Tibial nerve (tissue), 4 donors: ENCODE measurements around the gene UCHL5. TPM values are rescaled to one million over a fixed set of nuclear protein-coding genes. Genes with fewer than 3 reads are reported as not detected.

Source experiments
- DNase-seq, 2 donors: peaks; one replicate each; pipeline ENCODE4 v3.0.0-alpha.2; 2019; ENCODE audit warnings: low spot score in 2 of 2
- H3K27ac ChIP-seq, 4 donors: fragments of 200-600 bp; sonication (generic) in 3 of 4; one replicate each; pipeline ENCODE4 v1.5.1; 2017 to 2019; ENCODE audit warnings: mild to moderate bottlenecking in 1 of 4
- H3K27me3 ChIP-seq, 2 donors: fragments of 200-600 bp; sonication (generic) in 1 of 2; one replicate each; pipeline versions ENCODE4 v1.5.1 to v1.6.0; 2017 to 2019
- H3K36me3 ChIP-seq, 3 donors: fragments of 200-600 bp; sonication (generic); one replicate each; pipeline ENCODE4 v1.5.1; 2018 to 2019
- H3K4me1 ChIP-seq, 4 donors: fragments of 200-600 bp; sonication (generic) in 3 of 4; one replicate each; pipeline ENCODE4 v1.5.1; 2017 to 2019
- H3K4me3 ChIP-seq, 4 donors: fragments of 200-600 bp; sonication (generic) in 3 of 4; one replicate each; pipeline ENCODE4 v1.5.1; 2017 to 2019; ENCODE audit warnings: mild to moderate bottlenecking in 1 of 4, moderate library complexity in 1 of 4
- H3K9me3 ChIP-seq, 4 donors: fragments of 200-600 bp; sonication (generic) in 3 of 4; one replicate each; pipeline ENCODE4 v1.5.1; 2017 to 2019
- EP300 ChIP-seq, 2 donors: sonication (generic); formaldehyde crosslinking; IDR thresholded peaks; one replicate each; pipeline ENCODE4 v1.6.1; 2017; ENCODE audit warnings: antibody characterized with exemption in 2 of 2, mild to moderate bottlenecking in 1 of 2
- POLR2A ChIP-seq, 2 donors: fragments of 450-650 bp; IDR thresholded peaks; one replicate each; pipeline ENCODE4 v1.6.1; 2017; ENCODE audit warnings: antibody characterized with exemption in 2 of 2, mild to moderate bottlenecking in 2 of 2, moderate library complexity in 2 of 2
- WGBS, 2 donors: methylation state at CpG; one replicate each; pipeline ENCODE4 v1.1.5; 2018; 5-methylcytosine and 5-hydroxymethylcytosine counted together
- total RNA-seq, 4 donors: library from RNA; depleted of rRNA; stranded (reverse); fragments of >200 nt; gene quantifications; one replicate each; pipeline ENCODE4 v1.1.0, GENCODE V29; 2016
- TF ChIP-seq, protein P1 (sequence below), 5 experiments: fragments of 200-600 bp in 3 of 5; fragments of 450-650 bp in 2 of 5; sonication (generic) in 3 of 5; IDR thresholded peaks; one replicate each; pipeline ENCODE4 v1.5.1; 2016 to 2019; ENCODE audit warnings: antibody characterized with exemption in 5 of 5, mild to moderate bottlenecking in 3 of 5, moderate library complexity in 2 of 5

UCHL5 gene
- total RNA-seq, 4 donors from 2014 or later = 22.2 to 50.0 (median 29.0) TPM

DNA sequence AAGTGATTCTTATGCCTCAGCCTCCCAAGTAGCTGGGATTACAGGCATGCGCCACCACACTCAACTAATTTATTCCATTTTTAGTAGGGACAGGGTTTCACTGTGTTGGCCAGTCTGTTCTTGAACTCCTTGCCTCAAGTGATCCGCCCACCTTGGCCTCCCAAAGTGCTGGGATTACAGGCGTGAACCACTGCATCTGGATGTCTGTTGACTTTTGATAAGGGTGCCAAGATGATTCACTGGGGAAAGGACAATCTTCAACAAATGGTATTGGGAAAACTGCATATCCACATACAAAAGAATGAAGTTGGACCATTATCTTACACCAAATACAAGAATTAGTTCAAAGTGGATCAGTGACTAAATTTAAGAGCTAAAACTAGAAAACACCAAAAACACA, 20.0 kb upstream of the UCHL5 start:
- no peak for DNase-seq
- 92 to 95% methylated on average over 3 of the region's 3 CpGs for WGBS, 2 donors
- no peaks in the 10 kb centered on the region for H3K9me3 ChIP-seq
- no peaks in the 10 kb centered on the region for H3K4me1 ChIP-seq
- H3K27ac ChIP-seq = no peak overlapping the region
- H3K27me3 ChIP-seq = no peaks in the 10 kb centered on the region
- H3K36me3 ChIP-seq = peaks cover 0 to 70% (median 13%) of the 10 kb centered on the region in 3 donors
- TF ChIP-seq POLR2A (IDR thresholded peaks at IDR 0.05) = no peak
- no peak for TF ChIP-seq EP300 (IDR thresholded peaks at IDR 0.05)
- TF ChIP-seq, protein P1, sequence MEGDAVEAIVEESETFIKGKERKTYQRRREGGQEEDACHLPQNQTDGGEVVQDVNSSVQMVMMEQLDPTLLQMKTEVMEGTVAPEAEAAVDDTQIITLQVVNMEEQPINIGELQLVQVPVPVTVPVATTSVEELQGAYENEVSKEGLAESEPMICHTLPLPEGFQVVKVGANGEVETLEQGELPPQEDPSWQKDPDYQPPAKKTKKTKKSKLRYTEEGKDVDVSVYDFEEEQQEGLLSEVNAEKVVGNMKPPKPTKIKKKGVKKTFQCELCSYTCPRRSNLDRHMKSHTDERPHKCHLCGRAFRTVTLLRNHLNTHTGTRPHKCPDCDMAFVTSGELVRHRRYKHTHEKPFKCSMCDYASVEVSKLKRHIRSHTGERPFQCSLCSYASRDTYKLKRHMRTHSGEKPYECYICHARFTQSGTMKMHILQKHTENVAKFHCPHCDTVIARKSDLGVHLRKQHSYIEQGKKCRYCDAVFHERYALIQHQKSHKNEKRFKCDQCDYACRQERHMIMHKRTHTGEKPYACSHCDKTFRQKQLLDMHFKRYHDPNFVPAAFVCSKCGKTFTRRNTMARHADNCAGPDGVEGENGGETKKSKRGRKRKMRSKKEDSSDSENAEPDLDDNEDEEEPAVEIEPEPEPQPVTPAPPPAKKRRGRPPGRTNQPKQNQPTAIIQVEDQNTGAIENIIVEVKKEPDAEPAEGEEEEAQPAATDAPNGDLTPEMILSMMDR (IDR thresholded peaks at IDR 0.05) = no peak
- H3K4me3 ChIP-seq = no peak overlapping the region

DNA sequence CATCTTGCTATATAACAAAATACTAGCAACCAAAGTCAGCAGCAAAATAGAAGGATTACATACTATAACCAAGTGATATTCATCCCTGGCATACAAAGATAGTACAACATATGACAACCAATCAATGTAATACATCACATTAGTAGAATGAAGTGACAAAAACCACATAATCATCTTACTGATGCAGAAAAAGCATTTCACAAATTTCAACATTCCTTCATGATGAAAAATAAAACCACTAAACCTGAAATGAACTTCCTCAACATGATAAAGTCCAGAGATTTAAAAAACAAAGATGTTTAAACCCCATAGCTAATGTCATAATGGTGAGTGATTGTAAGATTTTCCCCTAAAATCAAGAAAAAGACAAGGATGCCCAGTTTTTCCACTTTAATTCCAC, 18.8 kb upstream of the UCHL5 start:
- no peak for TF ChIP-seq EP300 (IDR thresholded peaks at IDR 0.05)
- no peak for TF ChIP-seq POLR2A (IDR thresholded peaks at IDR 0.05)
- TF ChIP-seq, protein P1 (IDR thresholded peaks at IDR 0.05) = no peak
- H3K27me3 ChIP-seq = no peaks in the 10 kb centered on the region
- H3K4me1 ChIP-seq = no peaks in the 10 kb centered on the region
- H3K27ac ChIP-seq = no peak overlapping the region
- no peak for DNase-seq
- no peaks in the 10 kb centered on the region for H3K9me3 ChIP-seq
- H3K36me3 ChIP-seq = peaks cover 0 to 63% (median 13%) of the 10 kb centered on the region in 3 donors
- no peak overlapping the region for H3K4me3 ChIP-seq

DNA sequence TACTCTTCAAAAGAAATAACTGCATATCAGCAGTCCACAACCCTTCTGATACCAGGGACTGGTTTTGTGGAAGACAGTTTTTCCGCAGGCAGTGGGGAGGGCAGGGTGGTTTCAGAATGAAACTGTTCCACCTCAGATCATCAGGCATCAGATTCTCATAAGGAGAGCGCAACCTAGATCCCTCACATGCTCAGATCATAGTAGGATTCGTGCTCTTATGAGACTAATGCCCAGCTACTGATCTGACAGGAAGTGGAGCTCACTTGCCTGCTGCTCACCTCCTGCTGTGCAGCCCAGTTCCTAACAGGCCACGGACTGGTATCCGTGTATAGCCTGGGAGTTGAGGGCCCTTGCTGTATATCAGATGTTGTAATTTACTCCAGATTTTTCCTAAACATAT, 11.8 kb upstream of the UCHL5 start:
- H3K27ac ChIP-seq = no peak overlapping the region
- DNase-seq = no peak
- WGBS, 2 donors = 64 to 72% methylated on average over 5 of the region's 5 CpGs
- no peak for TF ChIP-seq POLR2A (IDR thresholded peaks at IDR 0.05)
- TF ChIP-seq, protein P1 (IDR thresholded peaks at IDR 0.05) = no peak
- no peak for TF ChIP-seq EP300 (IDR thresholded peaks at IDR 0.05)
- H3K27me3 ChIP-seq = no peaks in the 10 kb centered on the region
- peaks cover 0 to 16% (median 0%) of the 10 kb centered on the region in 3 donors for H3K36me3 ChIP-seq
- no peaks in the 10 kb centered on the region for H3K9me3 ChIP-seq
- no peak overlapping the region for H3K4me3 ChIP-seq
- peaks cover 0 to 25% (median 12%) of the 10 kb centered on the region in 4 donors for H3K4me1 ChIP-seq

DNA sequence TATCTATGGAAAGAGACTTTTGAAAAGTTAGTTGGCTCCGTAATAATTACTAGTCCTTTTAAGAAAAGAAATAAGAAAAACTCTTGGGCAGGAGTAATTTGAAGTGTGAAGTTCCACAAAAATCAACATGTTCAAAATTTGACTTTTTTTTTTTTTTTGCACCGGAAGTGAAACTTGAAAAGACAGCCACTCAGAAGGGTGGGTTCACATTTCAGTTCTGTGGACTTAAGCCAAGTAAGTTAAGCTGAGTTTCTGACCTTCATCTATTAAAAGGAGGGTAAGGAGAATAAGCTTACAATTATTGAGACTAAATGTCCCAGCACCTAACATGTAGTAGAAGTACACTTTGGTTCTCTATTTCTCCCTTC, 11.2 kb upstream of the UCHL5 start:
- Histone ChIP-seq H3K9me3 (no peaks in the 10 kb centered on the region), H3K36me3 (peaks cover 0 to 16% (median 0%) of the 10 kb centered on the region in 3 donors), H3K4me1 (peaks cover 0 to 31% (median 12%) of the 10 kb centered on the region in 4 donors), H3K27me3 (no peaks in the 10 kb centered on the region), H3K4me3 (no peak overlapping the region), H3K27ac (no peak overlapping the region)
- TF ChIP-seq POLR2A (IDR thresholded peaks at IDR 0.05) (no peak), EP300 (IDR thresholded peaks at IDR 0.05) (no peak)
- TF ChIP-seq, protein P1 (IDR thresholded peaks at IDR 0.05) = no peak
- no peak for DNase-seq
- WGBS, 2 donors = 57 to 62% methylated on average over 2 of the region's 2 CpGs

DNA sequence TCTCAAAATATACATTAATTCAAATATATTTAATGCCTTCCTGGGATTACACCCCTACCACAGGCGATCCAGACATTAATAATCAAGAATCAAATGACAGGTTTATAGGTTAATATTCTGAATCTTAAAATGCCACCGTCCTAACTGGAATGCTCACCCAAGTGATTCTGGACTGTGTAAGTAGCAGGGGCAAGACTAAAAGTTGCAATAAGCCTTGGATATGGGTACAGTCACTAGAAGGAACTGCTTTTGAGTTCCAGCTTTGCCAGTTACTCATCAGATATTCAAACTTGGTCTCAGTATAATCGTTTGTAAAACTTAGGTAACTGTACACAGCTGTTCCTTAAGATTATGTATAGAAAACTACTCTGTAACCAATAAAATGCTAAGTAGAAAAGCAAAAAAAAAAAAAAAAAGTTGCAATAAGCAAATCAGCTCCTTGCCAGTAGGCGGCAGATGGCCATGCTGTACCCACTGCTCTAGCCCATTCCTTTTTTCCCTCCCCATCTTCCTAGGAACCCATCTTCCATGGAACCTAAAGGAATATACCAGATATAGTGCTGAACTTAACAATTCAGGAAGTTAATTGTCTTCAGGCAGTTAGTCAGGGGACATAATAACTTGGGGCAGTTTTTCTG, 10.7 kb upstream of the UCHL5 start:
- DNase-seq = no peak
- Histone ChIP-seq H3K4me1 (peaks cover 0 to 35% (median 12%) of the 10 kb centered on the region in 4 donors), H3K27ac (no peak overlapping the region), H3K4me3 (no peak overlapping the region), H3K27me3 (no peaks in the 10 kb centered on the region), H3K36me3 (peaks cover 0 to 16% (median 0%) of the 10 kb centered on the region in 3 donors), H3K9me3 (no peaks in the 10 kb centered on the region)
- no peak for TF ChIP-seq EP300 (IDR thresholded peaks at IDR 0.05)
- WGBS, 2 donors = 79 to 89% methylated on average over 4 of the region's 4 CpGs
